HG02981 (cell line): ENCODE measurements around the gene FAM236D.
"Not testable (repeated sequence)": the region's sequence is repeated elsewhere in the genome, so short reads cannot be mapped to it uniquely, and the experiment has no call there.

Experiments
- ATAC-seq: cut with Tn5 transposase; IDR thresholded peaks from one replicate; pipeline ENCODE4 v1.9.1; 2021; ENCODE audit warnings: mild to moderate bottlenecking, moderate library complexity; ENCODE audit not compliant: unreplicated experiment

FAM236D gene

DNA sequence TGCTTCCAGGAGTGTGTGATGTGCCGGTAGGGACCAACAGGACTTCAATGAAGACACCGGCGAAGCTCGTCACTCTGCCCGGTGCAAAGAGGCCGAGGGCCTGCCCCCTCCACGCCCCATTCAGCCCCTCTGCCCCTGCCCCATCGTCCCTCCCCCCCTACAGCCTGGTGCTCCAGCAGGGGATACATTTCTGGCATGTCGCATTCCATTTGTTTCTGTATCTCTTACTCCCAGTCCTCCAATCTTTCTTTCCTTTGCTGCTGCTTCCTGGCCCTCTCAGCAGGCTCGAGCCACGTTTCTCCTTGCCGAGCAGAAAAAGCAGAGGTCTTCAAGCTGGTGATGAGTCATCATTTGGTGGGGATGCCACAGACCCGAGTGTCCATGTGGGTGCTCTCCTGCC is at the start of gene FAM236D:
Gene FAM236D, minus strand, starts transcription at position 101 of the 400 bp plus-strand sequence. Its CDS starts 100 bp downstream, at position 1.
- ATAC-seq = not testable (repeated sequence)

DNA sequence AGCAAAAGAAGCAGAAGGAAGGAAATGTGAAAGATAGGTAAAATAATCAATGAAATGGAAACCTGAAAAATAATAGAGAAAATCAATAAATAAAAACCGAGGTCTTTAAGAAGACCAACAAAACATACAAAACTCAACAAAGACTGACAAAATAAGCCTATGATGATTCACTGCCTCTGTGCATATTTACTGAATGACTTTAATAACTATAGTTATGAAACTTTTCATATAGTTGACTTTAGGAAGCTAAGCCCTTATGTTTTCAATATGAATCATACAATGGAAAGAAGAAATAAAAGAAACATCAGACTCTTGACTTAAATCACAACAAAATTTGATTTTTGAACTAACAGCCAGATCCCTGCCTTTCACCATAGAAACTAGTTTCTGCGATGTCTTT is 29.5 kb upstream of the FAM236D start:
- not testable (repeated sequence) for ATAC-seq

DNA sequence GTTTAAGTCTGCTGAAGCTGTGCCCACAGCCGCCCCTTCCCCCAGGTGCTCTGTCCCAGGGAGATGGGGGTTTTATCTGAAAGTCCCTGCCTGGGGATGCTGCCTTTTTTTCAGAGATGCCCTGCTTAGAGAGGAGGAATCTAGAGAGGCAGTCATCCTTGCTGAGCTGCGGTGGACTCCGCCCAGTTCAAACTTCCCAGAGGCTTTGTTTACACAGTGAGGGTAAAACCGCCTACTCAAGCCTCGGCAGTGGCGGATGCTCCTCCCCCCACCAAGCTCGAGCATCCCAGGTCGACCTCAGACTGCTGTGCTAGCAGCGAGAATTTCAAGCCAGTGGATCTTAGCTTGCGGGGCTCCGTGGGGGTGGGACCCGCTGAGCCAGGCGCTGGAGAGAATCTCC is 22.7 kb upstream of the FAM236D start:
- not testable (repeated sequence) for ATAC-seq

DNA sequence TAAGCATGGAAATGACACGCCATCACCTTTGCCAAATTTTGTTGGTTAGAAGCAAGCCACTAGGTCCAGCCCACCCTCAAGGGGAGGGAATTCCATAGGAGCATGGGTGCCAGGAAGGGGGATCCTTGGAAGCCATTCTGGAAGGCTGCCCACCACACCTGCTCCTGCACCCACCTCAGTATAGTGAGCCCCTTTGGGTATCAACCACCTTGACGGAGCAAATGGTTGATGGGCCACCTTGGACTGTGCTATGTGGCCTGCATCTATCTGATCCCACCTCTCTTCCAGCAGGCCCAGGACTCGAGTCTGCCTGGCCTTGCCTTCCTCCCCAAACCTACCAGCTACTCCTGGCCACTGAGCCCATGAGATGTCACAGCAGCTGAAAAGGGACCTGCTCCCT is 17.6 kb downstream of the FAM236D start:
- ATAC-seq = not testable (repeated sequence)

DNA sequence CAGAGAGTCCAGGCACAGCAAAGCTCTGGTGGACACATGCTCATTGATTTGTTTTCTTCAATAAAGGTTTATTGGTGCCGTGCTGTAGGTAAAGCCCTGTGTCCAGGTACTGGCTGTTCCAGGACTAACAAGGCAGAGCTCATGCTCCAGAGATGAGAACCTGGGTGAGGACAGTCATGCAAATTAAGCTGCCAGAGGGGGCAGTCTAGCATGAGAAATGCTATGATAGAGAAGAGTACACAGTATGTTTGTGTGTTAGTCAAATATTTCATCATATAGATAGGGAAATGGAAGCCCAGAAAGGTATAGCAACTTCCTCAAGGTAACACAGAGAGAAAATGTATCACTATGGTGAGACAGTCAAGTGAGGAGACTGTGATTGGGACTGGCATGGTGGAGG is 19.9 kb downstream of the FAM236D start:
- not testable (repeated sequence) for ATAC-seq

DNA sequence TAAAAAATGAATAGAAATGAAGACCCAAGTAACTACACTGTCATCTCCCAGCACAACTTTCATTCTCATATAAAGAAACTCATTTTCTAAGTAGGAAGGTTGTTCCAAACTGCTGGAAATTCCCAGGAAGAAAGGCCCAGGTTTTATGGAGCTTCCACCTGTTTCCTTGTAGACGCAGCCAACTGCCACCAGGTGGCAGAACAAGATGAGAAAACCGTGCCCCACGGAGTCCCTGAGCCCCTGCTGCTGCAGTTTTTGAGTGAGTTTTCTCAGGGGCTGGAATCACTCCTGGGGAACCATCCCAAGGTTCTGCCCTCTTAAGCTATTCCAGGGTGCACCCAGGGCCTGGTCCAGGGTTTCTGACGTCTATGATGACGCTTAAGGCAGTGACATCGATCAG is 24.0 kb downstream of the FAM236D start:
- ATAC-seq = not testable (repeated sequence)

DNA sequence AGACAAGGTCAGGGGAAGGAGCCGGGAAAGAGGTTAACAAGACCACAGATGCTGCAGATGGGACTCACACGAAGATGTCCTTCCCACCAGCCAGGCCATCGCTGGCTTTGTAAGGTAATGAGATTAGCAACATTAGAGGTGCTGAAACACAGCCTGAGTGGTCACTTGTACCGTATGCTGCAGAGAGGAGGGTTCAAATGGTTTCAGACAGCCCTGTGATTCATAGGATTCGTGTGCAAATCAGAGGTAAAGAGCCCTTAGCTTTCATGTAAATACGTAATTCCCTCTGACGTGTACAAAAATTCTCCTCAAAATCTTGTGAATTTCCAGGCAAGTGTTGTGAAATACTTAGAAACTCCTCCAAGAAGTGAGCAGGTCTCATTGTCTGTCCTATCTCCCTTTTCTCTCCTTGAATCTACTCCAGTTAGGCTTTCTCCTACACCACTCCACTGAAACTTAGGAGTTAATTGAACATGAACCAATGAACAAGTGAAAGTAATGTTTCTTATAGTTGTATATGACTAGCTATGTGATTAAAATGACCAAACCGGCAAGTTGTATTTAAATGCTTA is 24.6 kb downstream of the FAM236D start:
- not testable (repeated sequence) for ATAC-seq

DNA sequence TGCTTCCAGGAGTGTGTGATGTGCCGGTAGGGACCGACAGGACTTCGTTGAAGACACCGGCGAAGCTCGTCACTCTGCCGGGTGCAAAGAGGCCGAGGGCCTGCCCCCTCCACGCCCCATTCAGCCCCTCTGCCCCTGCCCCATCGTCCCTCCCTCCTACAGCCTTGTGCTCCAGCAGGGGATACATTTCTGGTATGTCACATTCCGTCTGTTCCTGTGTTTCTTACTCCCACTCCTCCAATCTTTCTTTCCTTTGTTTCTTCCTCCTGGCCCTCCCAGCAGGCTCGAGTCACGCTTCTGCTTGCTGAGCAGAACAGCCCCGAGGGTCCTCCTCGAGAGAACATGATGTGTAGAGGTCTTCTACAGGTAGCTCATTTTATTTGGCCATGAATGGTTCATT is 25.4 kb downstream of the FAM236D start, which contains the start of gene FAM236B:
Gene FAM236B, minus strand, starts transcription at position 101 of the 400 bp plus-strand sequence. Its CDS starts 100 bp downstream, at position 1.
- not testable (repeated sequence) for ATAC-seq

DNA sequence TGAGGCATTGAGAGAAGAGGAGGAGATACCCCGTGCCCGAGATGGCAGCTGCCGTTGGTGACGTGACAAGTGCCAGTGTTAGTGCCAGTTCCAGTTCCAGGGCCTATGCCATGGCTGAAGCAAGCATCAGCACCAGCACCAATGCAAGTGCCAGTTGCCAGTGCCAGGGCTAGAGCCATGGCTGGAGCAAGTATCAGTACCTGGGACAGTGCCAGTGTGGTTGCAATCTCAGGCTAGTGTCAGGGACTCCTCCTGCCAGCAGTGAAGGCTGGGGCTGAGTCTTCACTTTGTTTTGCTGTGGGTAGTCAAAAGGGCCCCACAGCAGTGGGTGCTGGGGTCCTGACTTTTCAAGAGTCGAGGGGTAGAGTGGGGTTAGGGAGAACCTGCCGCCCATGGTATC is 29.9 kb downstream of the FAM236D start:
- ATAC-seq = not testable (repeated sequence)

DNA sequence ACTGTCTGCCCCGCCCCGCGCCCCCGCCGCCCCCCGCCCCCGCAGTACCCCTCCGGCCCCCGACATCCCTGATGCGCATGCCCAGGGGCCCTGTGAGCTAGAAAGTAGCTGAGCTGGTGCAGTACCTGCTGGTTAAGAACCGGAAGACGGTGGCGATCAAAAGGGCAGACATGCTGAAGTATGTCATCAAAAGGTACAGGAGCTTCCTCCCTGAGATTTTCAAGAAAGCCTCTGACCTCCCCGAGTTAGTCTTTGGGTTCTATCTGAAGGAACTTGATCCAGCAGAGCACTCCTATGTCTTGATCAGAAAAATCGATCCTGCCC is 30.6 kb downstream of the FAM236D start:
- ATAC-seq = peak; percentile 72

DNA sequence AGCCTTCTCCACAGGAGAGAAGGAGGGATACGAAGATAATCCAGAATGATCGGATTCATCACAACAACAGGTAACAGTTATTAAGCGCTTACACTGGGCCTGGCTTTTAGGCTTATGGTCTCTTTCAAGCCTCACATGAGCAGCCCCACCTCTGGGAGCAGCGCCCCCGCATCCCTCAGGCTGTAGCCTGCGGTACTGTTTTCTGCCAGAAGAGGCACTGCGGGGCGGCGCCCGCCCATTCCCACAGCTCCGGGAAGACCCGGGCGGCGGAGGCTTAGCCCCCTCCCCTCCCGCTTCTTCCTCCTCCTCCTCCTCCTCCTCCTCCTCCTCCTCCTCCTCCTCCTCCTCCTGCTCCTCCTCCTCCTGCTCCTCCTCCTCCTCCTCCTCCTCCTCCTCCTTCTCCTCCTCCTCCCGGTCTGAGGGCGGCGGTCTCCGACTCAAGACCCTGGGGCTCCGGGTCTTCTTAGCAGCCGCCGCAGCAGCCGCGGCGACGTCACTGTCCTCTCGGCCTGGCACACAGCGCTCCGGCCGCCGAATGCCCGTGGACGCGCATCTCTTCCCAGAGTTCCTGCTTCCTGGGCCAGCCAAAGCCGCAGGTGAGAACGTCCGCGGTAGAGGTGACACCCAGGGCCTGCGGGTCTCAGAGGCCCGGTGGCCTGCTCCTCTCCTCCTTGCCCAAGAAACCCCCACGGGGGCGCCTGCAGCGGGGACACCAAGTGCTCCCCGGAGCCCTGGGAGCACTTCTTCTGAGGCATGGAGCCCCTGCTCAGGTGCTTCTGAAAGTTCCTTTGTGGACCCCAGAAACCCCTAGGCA is 31.1 kb downstream of the FAM236D start, which contains the start of gene DMRTC1B:
Gene DMRTC1B, plus strand, starts transcription at position 238 of the 814 bp plus-strand sequence. CDS start 68,246 bp downstream, outside the sequence.
- peak; percentile 91 for ATAC-seq

DNA sequence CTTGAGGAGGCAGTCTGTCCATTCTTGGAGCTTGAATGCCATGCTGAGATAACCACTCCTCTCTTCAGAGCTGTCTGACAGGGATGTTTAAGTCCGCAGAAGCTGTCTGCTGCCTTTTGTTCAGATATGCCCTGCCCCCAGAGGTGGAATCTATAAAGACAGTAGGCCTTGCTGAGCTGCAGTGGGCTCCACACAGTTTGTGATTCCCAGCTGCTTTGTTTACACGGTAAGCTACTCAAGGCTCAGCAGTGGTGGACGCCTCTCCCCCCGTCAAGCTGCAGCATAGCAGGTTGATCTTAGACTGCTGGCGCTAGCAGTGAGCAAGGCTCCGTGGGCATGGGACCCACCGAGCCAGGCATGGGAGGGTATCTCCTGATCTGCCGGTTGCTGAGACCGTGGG is 47.6 kb downstream of the FAM236D start:
- not testable (repeated sequence) for ATAC-seq
